ENCODE results near the gene ZNF282. TPM values are rescaled to one million over a fixed set of nuclear protein-coding genes. Genes with fewer than 3 reads are reported as not detected.
"Not testable (repeated sequence)": the region's sequence is repeated elsewhere in the genome, so short reads cannot be mapped to it uniquely, and the experiment has no call there.

The ZNF282 gene
- polyA plus RNA-seq, 1 donor from 2014 or later: 17.7 TPM

DNA sequence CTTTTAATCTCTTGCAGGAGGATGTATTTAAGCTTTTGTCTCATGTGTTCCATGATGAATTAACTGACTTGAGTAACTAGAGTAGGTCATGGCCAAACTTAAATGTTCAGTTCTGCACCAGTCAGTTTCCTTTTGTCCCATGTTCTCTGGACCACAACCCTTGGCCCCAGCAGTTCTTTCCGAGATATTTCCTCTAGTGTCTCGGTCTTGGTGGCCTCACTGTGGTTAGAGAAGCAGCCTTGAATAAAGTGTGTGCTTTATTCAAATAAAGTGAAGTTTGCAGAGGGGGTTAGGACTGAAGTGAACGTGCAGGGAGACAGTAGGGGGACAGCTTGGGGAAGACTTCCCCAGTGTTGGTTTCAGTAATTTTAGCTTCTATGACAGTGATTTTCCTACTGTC lies 53.4 kb downstream of the ZNF282 start:
- no peaks in the 10 kb centered on the region for H3K27me3 ChIP-seq (ENCODE audit: insufficient read depth, low read depth, low read length)
- H3K9me3 ChIP-seq (ENCODE audit: low read length): no peaks in the 10 kb centered on the region
- no peaks in the 10 kb centered on the region for H4K20me1 ChIP-seq (ENCODE audit: insufficient read depth)
- H3K9ac ChIP-seq (ENCODE audit: low read length): no peak overlapping the region
- no peaks in the 10 kb centered on the region for H3K9me2 ChIP-seq (ENCODE audit: insufficient read depth, low read length)
- H3K36me3 ChIP-seq (ENCODE audit: insufficient read depth, low read length): no peaks in the 10 kb centered on the region
- TF ChIP-seq RAD21 (conservative IDR thresholded peaks at IDR 0.05) (no peak), EZH2 (IDR thresholded peaks at IDR 0.05; ENCODE audit: borderline replicate concordance, insufficient read depth, low read length, poor library complexity, severe bottlenecking) (no peak), CTCF (IDR thresholded peaks at IDR 0.05; ENCODE audit: poor library complexity, severe bottlenecking) (no peak), EP300 (conservative IDR thresholded peaks at IDR 0.05; ENCODE audit: poor library complexity, severe bottlenecking) (no peak), POLR2AphosphoS5 (IDR thresholded peaks at IDR 0.05) (no peak), MXI1 (conservative IDR thresholded peaks at IDR 0.05; ENCODE audit: poor library complexity, severe bottlenecking) (no peak), TAF1 (IDR thresholded peaks at IDR 0.05; ENCODE audit: low read depth) (no peak), SMC3 (conservative IDR thresholded peaks at IDR 0.05; ENCODE audit: poor library complexity) (no peak)
- TF ChIP-seq, protein P1, sequence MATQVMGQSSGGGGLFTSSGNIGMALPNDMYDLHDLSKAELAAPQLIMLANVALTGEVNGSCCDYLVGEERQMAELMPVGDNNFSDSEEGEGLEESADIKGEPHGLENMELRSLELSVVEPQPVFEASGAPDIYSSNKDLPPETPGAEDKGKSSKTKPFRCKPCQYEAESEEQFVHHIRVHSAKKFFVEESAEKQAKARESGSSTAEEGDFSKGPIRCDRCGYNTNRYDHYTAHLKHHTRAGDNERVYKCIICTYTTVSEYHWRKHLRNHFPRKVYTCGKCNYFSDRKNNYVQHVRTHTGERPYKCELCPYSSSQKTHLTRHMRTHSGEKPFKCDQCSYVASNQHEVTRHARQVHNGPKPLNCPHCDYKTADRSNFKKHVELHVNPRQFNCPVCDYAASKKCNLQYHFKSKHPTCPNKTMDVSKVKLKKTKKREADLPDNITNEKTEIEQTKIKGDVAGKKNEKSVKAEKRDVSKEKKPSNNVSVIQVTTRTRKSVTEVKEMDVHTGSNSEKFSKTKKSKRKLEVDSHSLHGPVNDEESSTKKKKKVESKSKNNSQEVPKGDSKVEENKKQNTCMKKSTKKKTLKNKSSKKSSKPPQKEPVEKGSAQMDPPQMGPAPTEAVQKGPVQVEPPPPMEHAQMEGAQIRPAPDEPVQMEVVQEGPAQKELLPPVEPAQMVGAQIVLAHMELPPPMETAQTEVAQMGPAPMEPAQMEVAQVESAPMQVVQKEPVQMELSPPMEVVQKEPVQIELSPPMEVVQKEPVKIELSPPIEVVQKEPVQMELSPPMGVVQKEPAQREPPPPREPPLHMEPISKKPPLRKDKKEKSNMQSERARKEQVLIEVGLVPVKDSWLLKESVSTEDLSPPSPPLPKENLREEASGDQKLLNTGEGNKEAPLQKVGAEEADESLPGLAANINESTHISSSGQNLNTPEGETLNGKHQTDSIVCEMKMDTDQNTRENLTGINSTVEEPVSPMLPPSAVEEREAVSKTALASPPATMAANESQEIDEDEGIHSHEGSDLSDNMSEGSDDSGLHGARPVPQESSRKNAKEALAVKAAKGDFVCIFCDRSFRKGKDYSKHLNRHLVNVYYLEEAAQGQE (IDR thresholded peaks at IDR 0.05; ENCODE audit: borderline replicate concordance): no peak
- no peak overlapping the region for H3K4me3 ChIP-seq (ENCODE audit: low read length)
- no peak overlapping the region for H2AFZ ChIP-seq (ENCODE audit: low read depth, low read length)
- no peak overlapping the region for H3K27ac ChIP-seq (ENCODE audit: low read length)
- no peaks in the 10 kb centered on the region for H3F3A ChIP-seq (ENCODE audit: insufficient read depth, low read length, poor library complexity, severe bottlenecking)
- no peak overlapping the region for H3K4me2 ChIP-seq (ENCODE audit: low read length)
- peaks cover 4% of the 10 kb centered on the region for H3K79me2 ChIP-seq (replicated peaks; ENCODE audit: insufficient read depth, low read length)

GRCh38 chr7:149250151-149250550 lies 54.8 kb downstream of the ZNF282 start:
- not testable (repeated sequence) for H2AFZ ChIP-seq (ENCODE audit: low read depth, low read length); H3K9me2 ChIP-seq (ENCODE audit: insufficient read depth, low read length); H3K27me3 ChIP-seq (ENCODE audit: insufficient read depth, low read depth, low read length); H3K4me3 ChIP-seq (ENCODE audit: low read length); H3F3A ChIP-seq (ENCODE audit: insufficient read depth, low read length, poor library complexity, severe bottlenecking); H3K36me3 ChIP-seq (ENCODE audit: insufficient read depth, low read length); H3K4me2 ChIP-seq (ENCODE audit: low read length); H4K20me1 ChIP-seq (ENCODE audit: insufficient read depth); H3K9me3 ChIP-seq (ENCODE audit: low read length); H3K79me2 ChIP-seq (replicated peaks; ENCODE audit: insufficient read depth, low read length); H3K27ac ChIP-seq (ENCODE audit: low read length); H3K9ac ChIP-seq (ENCODE audit: low read length)

- H3K36me3 ChIP-seq (ENCODE audit: insufficient read depth, low read length); H3F3A ChIP-seq (ENCODE audit: insufficient read depth, low read length, poor library complexity, severe bottlenecking); H3K27me3 ChIP-seq (ENCODE audit: insufficient read depth, low read depth, low read length); H4K20me1 ChIP-seq (ENCODE audit: insufficient read depth); H3K4me2 ChIP-seq (ENCODE audit: low read length); H2AFZ ChIP-seq (ENCODE audit: low read depth, low read length); H3K79me2 ChIP-seq (replicated peaks; ENCODE audit: insufficient read depth, low read length); H3K9me3 ChIP-seq (ENCODE audit: low read length); H3K27ac ChIP-seq (ENCODE audit: low read length); H3K4me3 ChIP-seq (ENCODE audit: low read length); H3K9ac ChIP-seq (ENCODE audit: low read length); H3K9me2 ChIP-seq (ENCODE audit: insufficient read depth, low read length): not testable (repeated sequence)
These were observed 56.2 kb downstream of the ZNF282 start for GRCh38 chr7:149251518-149251917.
